Right lobe of liver (tissue), 6 donors: ENCODE measurements around the gene FDX1. TPM values are rescaled to one million over a fixed set of nuclear protein-coding genes. Genes with fewer than 3 reads are reported as not detected.

ENCODE experiments used
- ATAC-seq, 4 donors: fragments of 200-7000 bp; cut with Tn5 transposase; one replicate each; pipeline ENCODE4 v1.9.1; 2020; ENCODE audit warnings: mild to moderate bottlenecking in 4 of 4, moderate library complexity in 4 of 4
- DNase-seq, 3 donors: peaks; one replicate each; pipeline ENCODE4 v3.0.0-alpha.2; 2020
- H3K27ac ChIP-seq, 3 donors: fragments of 200-600 bp; one replicate each; pipeline ENCODE4 v1.8.0; 2022
- H3K27me3 ChIP-seq, 2 donors: fragments of 200-600 bp; one replicate each; pipeline ENCODE4 v1.8.0; 2022
- H3K36me3 ChIP-seq, 4 donors: fragments of 200-600 bp; sonication (generic) in 1 of 4; one replicate each; pipeline versions ENCODE4 v1.5.1 to v1.8.0; 2017 to 2022; ENCODE audit warnings: control low read depth in 1 of 4
- H3K4me1 ChIP-seq, 4 donors: fragments of 200-600 bp; sonication (generic) in 1 of 4; one replicate each; pipeline versions ENCODE4 v1.5.1 to v1.8.0; 2017 to 2022; ENCODE audit warnings: control low read depth in 1 of 4
- H3K4me3 ChIP-seq, 3 donors: fragments of 200-600 bp; one replicate each; pipeline ENCODE4 v1.8.0; 2022
- H3K9me3 ChIP-seq, 4 donors: fragments of 200-600 bp; sonication (generic) in 1 of 4; one replicate each; pipeline versions ENCODE4 v1.5.1 to v1.8.0; 2017 to 2022; ENCODE audit warnings: control low read depth in 1 of 4
- CTCF ChIP-seq, 4 donors: fragments of 200-600 bp in 3 of 4; fragments of 450-650 bp in 1 of 4; IDR thresholded peaks; one replicate each; pipeline versions ENCODE4 v1.5.1 to v1.8.0; 2016 to 2022; ENCODE audit warnings: antibody characterized with exemption in 4 of 4, mild to moderate bottlenecking in 2 of 4
- POLR2A ChIP-seq: fragments of 450-650 bp; IDR thresholded peaks from one replicate; pipeline ENCODE4 v1.6.1; 2017; ENCODE audit warnings: antibody characterized with exemption, mild to moderate bottlenecking
- WGBS: methylation state at CpG from one replicate; pipeline ENCODE4 v1.1.6; 2018; ENCODE audit warnings: low coverage, low lambda C conversion rate; ENCODE audit not compliant: insufficient coverage; ENCODE audit errors: missing lambda C conversion rate; 5-methylcytosine and 5-hydroxymethylcytosine counted together
- intact Hi-C, 2 donors: fragments of 100-400 bp; cut with DNase I; formaldehyde crosslinking; loops; one replicate each; pipeline versions ENCODE4 v1.11.2 to v1.14.1; 2022
- total RNA-seq, 6 experiments: library from RNA; depleted of rRNA in 2 of 6; stranded (reverse); fragments of >200 nt in 2 of 6; fragmentation: NEBNext Ultra II Directional in 3 of 6; extraction: Animal tissue kit (Norgen Biotek cat#: 25700) in 3 of 6; gene quantifications; one replicate each; pipeline versions ENCODE4 v1.1.0 to v1.2.4, GENCODE V29; 2016 to 2023
- donor health status: DM: no; HTN: yes; CAD: no.
- donor health status: DM: no; HTN: no; CAD: no.
- donor health status: DM: no; HTN: no; CAD: no.
- donor health status: DM: no; HTN: yes; CAD: no.
- donor health status: DM: no; HTN: yes; CAD: no.

The FDX1 gene
- total RNA-seq, 6 experiments from 2014 or later: 20.6 to 42.6 (median 25.1) TPM

GRCh38 chr11:110446594-110446993 lies 16.8 kb downstream of the FDX1 start:
- WGBS: 93% methylated on average over 8 of the region's 10 CpGs
- intact Hi-C loops: no loop called here
- no peaks in the 10 kb centered on the region for H3K9me3 ChIP-seq
- no peak overlapping the region for H3K27ac ChIP-seq
- DNase-seq: no peak
- TF ChIP-seq CTCF (IDR thresholded peaks at IDR 0.05) (no peak), POLR2A (no peak)
- no peak overlapping the region for H3K4me3 ChIP-seq
- peaks cover 0 to 11% (median 4%) of the 10 kb centered on the region in 4 donors for H3K4me1 ChIP-seq
- ATAC-seq: no peak
- H3K36me3 ChIP-seq: no peaks in the 10 kb centered on the region
- H3K27me3 ChIP-seq: no peaks in the 10 kb centered on the region

- WGBS: 71% methylated on average over 2 of the region's 4 CpGs
- H3K4me3 ChIP-seq: no peak overlapping the region
- no peak overlapping the region for H3K27ac ChIP-seq
- TF ChIP-seq CTCF (IDR thresholded peaks at IDR 0.05) (no peak), POLR2A (no peak)
- H3K27me3 ChIP-seq: no peaks in the 10 kb centered on the region
- H3K36me3 ChIP-seq: no peaks in the 10 kb centered on the region
- peaks cover 0 to 5% (median 2%) of the 10 kb centered on the region in 4 donors for H3K4me1 ChIP-seq
- ATAC-seq (no peak), DNase-seq (no peak)
- H3K9me3 ChIP-seq: no peaks in the 10 kb centered on the region
- intact Hi-C loops: no loop called here
These were observed 17.6 kb downstream of the FDX1 start for GRCh38 chr11:110447343-110447742.

DNA sequence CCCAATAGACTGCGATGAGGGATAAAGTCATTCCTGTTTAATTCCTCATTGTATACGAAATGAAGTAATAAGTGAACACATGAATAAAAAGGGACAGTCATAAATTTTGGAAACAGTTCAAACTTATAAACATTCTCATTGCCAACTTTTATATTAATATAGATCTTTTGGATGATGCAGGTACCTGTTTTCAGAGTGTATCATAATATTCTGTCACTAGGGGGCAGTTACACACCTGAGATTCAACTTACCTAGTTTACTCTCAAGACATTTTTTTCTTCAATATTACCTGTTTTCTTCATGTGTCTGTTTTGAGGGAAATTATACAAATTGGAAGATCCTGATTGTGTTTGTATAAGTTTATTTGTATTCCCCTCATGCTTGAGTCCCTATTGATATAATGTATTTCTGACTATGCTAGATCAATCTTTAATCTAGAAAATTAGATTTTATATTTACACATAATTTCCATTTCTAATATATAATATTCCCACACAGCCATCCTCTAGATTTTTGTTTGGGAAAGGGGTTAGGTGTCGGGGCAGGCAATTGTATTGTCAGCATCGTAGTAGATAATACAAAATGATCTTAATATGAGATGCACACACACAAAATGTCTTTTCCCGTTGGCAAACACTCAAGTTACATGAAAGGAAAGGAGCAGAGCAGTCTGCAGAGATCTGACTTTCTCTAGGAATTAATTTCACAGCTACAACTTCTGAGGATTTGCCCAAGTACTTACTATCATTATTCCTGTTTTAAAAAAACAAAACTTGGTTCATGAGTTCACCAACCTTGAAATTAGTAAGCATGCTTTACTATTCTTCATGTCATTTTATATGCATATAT lies 18.4 kb downstream of the FDX1 start:
- Histone ChIP-seq H3K36me3 (no peaks in the 10 kb centered on the region), H3K4me3 (no peak overlapping the region), H3K27ac (no peak overlapping the region), H3K27me3 (no peaks in the 10 kb centered on the region), H3K4me1 (no peaks in the 10 kb centered on the region), H3K9me3 (no peaks in the 10 kb centered on the region)
- ATAC-seq (peak in 1 of 4 donors; percentile 41), DNase-seq (no peak)
- peak; percentile 42 to 55 (median 53) for TF ChIP-seq CTCF (IDR thresholded peaks at IDR 0.05)
- TF ChIP-seq POLR2A: no peak
- WGBS: 69% methylated on average over 5 of the region's 5 CpGs
- intact Hi-C loops: no loop called here

- no peak overlapping the region for H3K27ac ChIP-seq
- no peaks in the 10 kb centered on the region for H3K36me3 ChIP-seq
- TF ChIP-seq CTCF (IDR thresholded peaks at IDR 0.05) (no peak), POLR2A (no peak)
- no peaks in the 10 kb centered on the region for H3K27me3 ChIP-seq
- no peak overlapping the region for H3K4me3 ChIP-seq
- WGBS: 53% methylated on average over 2 of the region's 2 CpGs
- no peaks in the 10 kb centered on the region for H3K4me1 ChIP-seq
- intact Hi-C loops: no loop called here
- H3K9me3 ChIP-seq: no peaks in the 10 kb centered on the region
- ATAC-seq: no peak
- DNase-seq: no peak
These were observed 20.5 kb downstream of the FDX1 start for GRCh38 chr11:110450246-110450645.
